Pancreas (tissue), 10 donors: Measurements from ENCODE around the gene CAMK1D. TPM values are rescaled to one million over a fixed set of nuclear protein-coding genes. Genes with fewer than 3 reads are reported as not detected.

ENCODE experiments used
- ATAC-seq, 4 donors: fragments of 200-7000 bp; cut with Tn5 transposase; one replicate each; pipeline versions ENCODE4 v1.8.0 to v1.9.1; 2020; ENCODE audit warnings: mild to moderate bottlenecking in 4 of 4, moderate library complexity in 4 of 4
- DNase-seq, 6 donors: peaks; one replicate each; pipeline ENCODE4 v3.0.0-alpha.2; 2020
- FAIRE-seq: peaks from 2 replicates; lab custom pipeline; 2012; peaks lifted over from hg19 to GRCh38; lab: Jason Lieb, UNC
- H3K27ac ChIP-seq, 4 donors: fragments of 200-600 bp; sonication (generic); 1 replicate in 3 of 4; 2 replicates in 1 of 4; pipeline versions ENCODE4 v1.5.0 to v1.8.0; 2020
- H3K27me3 ChIP-seq, 4 donors: fragments of 200-600 bp; one replicate each; pipeline ENCODE4 v1.8.0; 2021
- H3K36me3 ChIP-seq, 3 donors: fragments of 200-600 bp; sonication (generic) in 1 of 3; one replicate each; pipeline versions ENCODE4 v1.5.0 to v1.8.0; 2020 to 2021
- H3K4me1 ChIP-seq, 3 donors: fragments of 200-600 bp; one replicate each; pipeline ENCODE4 v1.8.0; 2021
- H3K4me3 ChIP-seq, 4 donors: fragments of 200-600 bp; sonication (generic) in 2 of 4; one replicate each; pipeline versions ENCODE4 v1.5.0 to v1.8.0; 2020 to 2021
- H3K9me3 ChIP-seq, 4 donors: fragments of 200-600 bp; one replicate each; pipeline ENCODE4 v1.8.0; 2021
- WGBS, 2 donors: extraction: QIAGEN DNeasy Blood & Tissue Kit; methylation state at CpG; one replicate each; pipeline ENCODE4 v1.1.7; 2013; 5-methylcytosine and 5-hydroxymethylcytosine counted together
- intact Hi-C, 3 donors: fragments of 100-400 bp; cut with DNase I; formaldehyde crosslinking; loops; one replicate each; pipeline versions ENCODE4 v1.11.1 to v1.14.2; 2022
- polyA plus RNA-seq, 2 donors: library from polyadenylated mRNA; stranded (reverse); fragments of 200-250 nt; gene quantifications; one replicate each; pipeline ENCODE4 v1.2.3, GENCODE V29; 2013
- total RNA-seq, 6 donors: library from RNA; stranded (reverse); fragmentation: NEBNext Ultra II Directional in 4 of 6; extraction: Animal tissue kit (Norgen Biotek cat#: 25700) in 4 of 6; gene quantifications; one replicate each; pipeline versions ENCODE4 v1.2.1 to v1.2.4, GENCODE V29; 2021 to 2023
- TF ChIP-seq, protein P1 (sequence below), 4 donors: fragments of 200-600 bp; sonication (generic) in 3 of 4; IDR thresholded peaks; one replicate each; pipeline versions ENCODE4 v1.5.0 to v1.8.0; 2021; ENCODE audit warnings: antibody characterized with exemption in 4 of 4
- donor health status: healthy with polysubstance abuse.
- donor health status: DM: no; HTN: no; CAD: no; lungs with moderate emphysema.
- donor health status: DM: no; HTN: no; CAD: no.
- donor health status: control.
- donor health status: control.
- donor health status: Bipolar disorder and iron deficiency.
- donor health status: DM: yes; HTN: yes; CAD: no.
- donor health status: DM: no; HTN: no; CAD: no.
- donor health status: DM: no; HTN: no; CAD: no.
- donor health status: DM: yes; HTN: yes; CAD: no.

The CAMK1D gene
- total and polyA plus RNA-seq, 8 donors, result 2.9 to 30.1 (median 22.7) TPM

DNA sequence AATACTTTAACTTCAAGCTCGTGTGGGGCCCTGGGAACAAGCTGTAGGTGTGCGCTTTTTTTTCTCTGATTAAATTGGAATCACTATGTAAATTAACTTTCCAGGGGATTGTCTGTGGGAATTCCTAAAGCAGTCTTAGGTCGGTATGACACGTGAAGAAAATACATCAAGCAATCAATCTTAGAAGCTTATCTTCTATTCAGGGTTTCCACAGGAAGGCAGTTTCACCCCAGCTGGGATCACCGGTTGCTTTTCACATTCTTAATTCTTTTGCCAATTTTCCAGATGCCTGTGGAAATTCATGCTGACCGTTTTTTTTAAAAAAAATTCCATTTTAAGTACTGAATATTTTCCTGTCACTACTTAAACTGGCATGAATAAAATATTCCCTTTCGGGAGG lies 41.9 kb downstream of the CAMK1D start:
- no peak overlapping the region for H3K27ac ChIP-seq
- DNase-seq (no peak), ATAC-seq (peak in 3 of 4 donors; percentile 54 to 71 (median 62)), FAIRE-seq (no peak)
- H3K36me3 ChIP-seq, result no peaks in the 10 kb centered on the region
- no peak overlapping the region for H3K4me3 ChIP-seq
- intact Hi-C loops, result no loop called here
- no peaks in the 10 kb centered on the region for H3K27me3 ChIP-seq
- H3K4me1 ChIP-seq, result peaks cover 13 to 26% (median 21%) of the 10 kb centered on the region in 3 donors
- TF ChIP-seq, protein P1, sequence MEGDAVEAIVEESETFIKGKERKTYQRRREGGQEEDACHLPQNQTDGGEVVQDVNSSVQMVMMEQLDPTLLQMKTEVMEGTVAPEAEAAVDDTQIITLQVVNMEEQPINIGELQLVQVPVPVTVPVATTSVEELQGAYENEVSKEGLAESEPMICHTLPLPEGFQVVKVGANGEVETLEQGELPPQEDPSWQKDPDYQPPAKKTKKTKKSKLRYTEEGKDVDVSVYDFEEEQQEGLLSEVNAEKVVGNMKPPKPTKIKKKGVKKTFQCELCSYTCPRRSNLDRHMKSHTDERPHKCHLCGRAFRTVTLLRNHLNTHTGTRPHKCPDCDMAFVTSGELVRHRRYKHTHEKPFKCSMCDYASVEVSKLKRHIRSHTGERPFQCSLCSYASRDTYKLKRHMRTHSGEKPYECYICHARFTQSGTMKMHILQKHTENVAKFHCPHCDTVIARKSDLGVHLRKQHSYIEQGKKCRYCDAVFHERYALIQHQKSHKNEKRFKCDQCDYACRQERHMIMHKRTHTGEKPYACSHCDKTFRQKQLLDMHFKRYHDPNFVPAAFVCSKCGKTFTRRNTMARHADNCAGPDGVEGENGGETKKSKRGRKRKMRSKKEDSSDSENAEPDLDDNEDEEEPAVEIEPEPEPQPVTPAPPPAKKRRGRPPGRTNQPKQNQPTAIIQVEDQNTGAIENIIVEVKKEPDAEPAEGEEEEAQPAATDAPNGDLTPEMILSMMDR (IDR thresholded peaks at IDR 0.05), result no peak
- no peaks in the 10 kb centered on the region for H3K9me3 ChIP-seq
- WGBS, 2 donors, result 13 to 18% methylated on average over 7 of the region's 7 CpGs

DNA sequence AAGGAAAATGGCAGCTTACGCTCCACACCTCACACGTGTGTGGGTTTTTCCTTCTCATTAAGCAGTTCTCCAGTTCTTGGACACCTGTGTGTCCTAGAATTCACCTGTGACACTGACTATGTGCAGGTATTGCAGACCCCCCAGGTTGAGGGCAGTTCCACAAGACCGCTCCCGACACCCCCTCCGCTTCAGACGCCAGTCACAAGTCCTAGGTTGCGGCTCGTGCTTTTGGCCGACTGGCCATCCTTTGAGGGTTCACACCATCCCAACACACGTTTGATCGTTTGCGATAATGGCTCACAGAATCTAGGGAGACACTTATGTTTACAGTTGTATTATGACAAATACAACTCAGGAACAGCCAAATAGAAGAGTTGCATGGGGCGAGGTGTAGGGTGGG lies 44.5 kb downstream of the CAMK1D start:
- intact Hi-C loops, result no loop called here
- WGBS, 2 donors, result 97% methylated on average over 13 of the region's 13 CpGs
- Histone ChIP-seq H3K36me3 (no peaks in the 10 kb centered on the region), H3K27ac (no peak overlapping the region), H3K27me3 (no peaks in the 10 kb centered on the region), H3K9me3 (no peaks in the 10 kb centered on the region), H3K4me1 (peaks cover 22 to 33% (median 24%) of the 10 kb centered on the region in 3 donors), H3K4me3 (no peak overlapping the region)
- no peak for DNase-seq
- TF ChIP-seq, protein P1 (IDR thresholded peaks at IDR 0.05), result no peak
- ATAC-seq, result no peak
- no peak for FAIRE-seq

DNA sequence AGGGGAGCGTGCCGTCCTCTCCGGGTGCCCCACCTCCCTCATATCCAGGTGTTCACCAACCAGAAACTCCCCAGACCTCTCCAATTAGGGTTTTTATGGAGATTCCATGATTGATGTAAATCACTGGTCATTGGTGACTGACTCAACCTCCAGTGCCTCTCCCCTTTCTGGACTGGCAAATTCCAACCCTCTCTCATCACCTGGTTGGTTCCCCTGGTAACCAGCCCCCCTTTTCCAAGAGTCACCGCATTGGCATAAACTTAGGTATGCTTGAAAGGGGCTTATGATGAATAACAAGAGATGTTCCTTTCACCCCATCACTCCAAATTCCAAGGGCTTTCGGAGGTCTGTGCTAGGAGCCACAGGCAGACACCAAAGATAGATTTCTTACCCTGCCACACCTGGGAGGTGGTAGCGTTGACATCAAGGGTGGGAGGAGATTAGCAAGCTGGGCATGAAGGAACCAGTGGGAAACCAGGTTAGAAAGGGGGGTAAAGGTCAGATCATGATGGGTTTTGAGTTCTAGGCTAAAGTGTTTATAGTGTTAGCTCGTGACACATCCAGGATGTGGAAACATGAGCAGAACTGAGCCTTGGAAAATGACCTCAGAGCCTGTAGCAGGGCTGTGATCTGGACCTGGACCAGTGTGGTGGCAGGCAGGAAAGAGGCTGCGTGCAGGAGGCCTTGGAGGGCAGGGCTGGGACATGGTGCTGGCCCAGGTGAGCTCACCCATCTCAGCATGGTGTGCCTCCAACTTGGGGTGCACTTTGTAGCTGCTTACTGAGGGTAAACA lies 45.1 kb downstream of the CAMK1D start:
- intact Hi-C loops, result no loop called here
- peak in 2 of 4 donors; percentile 20 to 49 for ATAC-seq
- H3K27ac ChIP-seq, result no peak overlapping the region
- H3K9me3 ChIP-seq, result no peaks in the 10 kb centered on the region
- H3K36me3 ChIP-seq, result no peaks in the 10 kb centered on the region
- H3K4me3 ChIP-seq, result no peak overlapping the region
- TF ChIP-seq, protein P1 (IDR thresholded peaks at IDR 0.05), result no peak
- H3K4me1 ChIP-seq, result peaks cover 16 to 27% (median 19%) of the 10 kb centered on the region in 3 donors
- peak in 1 of 6 donors; percentile 53 for DNase-seq
- 73 to 76% methylated on average over 8 of the region's 8 CpGs for WGBS, 2 donors
- H3K27me3 ChIP-seq, result no peaks in the 10 kb centered on the region
- no peak for FAIRE-seq

DNA sequence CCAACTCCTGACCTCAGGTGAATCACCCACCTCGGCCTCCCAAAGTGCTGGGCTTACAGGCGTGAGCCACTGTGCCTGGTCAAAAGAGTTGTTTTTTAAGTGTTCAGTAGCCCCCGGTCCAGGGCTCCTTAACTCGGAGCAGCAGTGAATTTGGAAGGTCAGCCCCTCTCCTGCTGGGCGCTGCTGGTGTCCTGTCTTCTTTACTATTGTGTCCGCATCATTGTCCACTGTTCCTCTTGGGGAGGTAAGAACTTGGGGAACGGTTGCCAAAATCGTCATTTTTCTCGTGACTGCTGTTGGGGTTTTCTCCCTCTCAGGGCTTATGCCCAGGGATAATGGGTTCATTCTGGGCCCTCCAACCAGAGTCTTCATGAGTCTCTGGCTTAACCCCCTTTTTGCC lies 46.7 kb downstream of the CAMK1D start:
- H3K27ac ChIP-seq, result no peak overlapping the region
- H3K36me3 ChIP-seq, result no peaks in the 10 kb centered on the region
- H3K9me3 ChIP-seq, result no peaks in the 10 kb centered on the region
- H3K4me1 ChIP-seq, result peaks cover 3 to 16% (median 15%) of the 10 kb centered on the region in 3 donors
- FAIRE-seq, result no peak
- H3K4me3 ChIP-seq, result no peak overlapping the region
- 85 to 86% methylated on average over 9 of the region's 9 CpGs for WGBS, 2 donors
- DNase-seq, result no peak
- TF ChIP-seq, protein P1 (IDR thresholded peaks at IDR 0.05), result no peak
- intact Hi-C loops, result no loop called here
- ATAC-seq, result peak in 1 of 4 donors; percentile 4
- no peaks in the 10 kb centered on the region for H3K27me3 ChIP-seq

DNA sequence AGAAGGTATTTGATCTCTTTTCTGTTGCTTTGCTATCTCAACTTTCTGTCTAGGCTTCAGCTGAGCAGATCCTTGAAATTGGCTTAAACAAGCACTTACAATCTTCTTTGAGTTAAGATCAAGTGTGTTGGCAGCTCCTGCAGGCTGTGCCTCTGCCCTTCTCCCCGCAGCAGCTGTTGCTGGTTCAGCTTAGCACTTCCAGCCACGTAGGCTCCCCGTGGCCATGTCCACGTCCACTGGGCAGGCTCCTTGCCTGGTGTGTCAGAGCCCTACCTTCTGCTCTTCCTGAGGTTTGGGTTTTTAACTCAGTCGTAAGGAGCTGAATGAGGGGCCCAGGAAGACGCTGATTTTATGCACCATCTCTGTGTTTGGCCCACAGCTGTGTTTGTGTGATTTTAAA lies 47.2 kb downstream of the CAMK1D start:
- no peak for FAIRE-seq
- ATAC-seq, result peak; percentile 70 to 78 (median 75)

More for the DNA sequence above, 47.2 kb downstream of the CAMK1D start:
- no peaks in the 10 kb centered on the region for H3K9me3 ChIP-seq
- H3K27ac ChIP-seq, result no peak overlapping the region
- no peaks in the 10 kb centered on the region for H3K36me3 ChIP-seq
- DNase-seq, result peak in 2 of 6 donors; percentile 52
- H3K4me1 ChIP-seq, result peaks cover 3 to 11% (median 10%) of the 10 kb centered on the region in 3 donors
- TF ChIP-seq, protein P1 (IDR thresholded peaks at IDR 0.05), result no peak
- 36 to 44% methylated on average over 6 of the region's 6 CpGs for WGBS, 2 donors
- H3K27me3 ChIP-seq, result no peaks in the 10 kb centered on the region
- intact Hi-C loops, result no loop called here
- H3K4me3 ChIP-seq, result no peak overlapping the region
